ENCODE measurements around the gene C16orf86.
A peak's percentile ranks its signal among the peaks of the same experiment; 100 is the strongest.

Gene C16orf86

DNA sequence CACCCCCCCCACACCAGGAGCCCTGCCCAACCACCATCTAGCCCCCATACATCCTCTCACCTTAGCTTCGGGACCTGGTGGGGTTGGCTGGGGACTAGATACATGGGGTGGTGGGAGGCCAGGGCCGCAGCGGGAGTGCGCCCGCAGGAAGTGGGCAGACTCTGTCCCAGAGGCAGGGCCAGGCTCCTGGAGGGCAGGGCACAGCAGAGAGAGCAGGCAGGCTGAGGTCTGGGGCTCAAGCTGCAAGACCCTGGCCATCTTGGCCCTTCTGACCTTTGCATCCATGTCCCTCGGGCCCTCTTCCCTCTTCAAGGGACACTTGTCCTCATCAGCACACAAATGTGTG, 2.8 kb upstream of the C16orf86 start:
- DNase-seq (ENCODE audit: low read depth): no peak
- no peak for TF ChIP-seq CTCF (conservative IDR thresholded peaks at IDR 0.05; ENCODE audit: low read length)
- H3K4me3 ChIP-seq (ENCODE audit: low read length): no peak overlapping the region

DNA sequence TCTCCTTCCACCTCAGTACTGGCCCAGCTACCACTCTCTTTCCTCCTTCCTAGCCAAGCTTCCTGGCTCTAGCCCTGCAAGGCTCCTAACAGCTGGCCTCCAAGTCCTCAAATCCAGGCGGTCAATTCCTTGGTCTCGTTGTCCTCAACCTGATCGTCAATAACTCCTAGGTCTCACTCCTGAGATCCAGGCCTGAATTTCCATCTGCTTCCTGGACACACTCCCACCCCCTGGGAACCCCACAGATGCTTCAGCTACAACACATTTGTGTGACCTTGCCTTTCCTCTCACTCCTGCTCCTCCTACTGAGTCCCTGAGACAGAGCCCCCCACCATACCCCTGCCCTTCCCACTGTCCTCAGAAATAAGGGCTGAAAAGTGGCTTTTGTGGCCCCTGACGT, 2.4 kb upstream of the C16orf86 start:
- no peak overlapping the region for H3K4me3 ChIP-seq (ENCODE audit: low read length)
- DNase-seq (ENCODE audit: low read depth): no peak
- TF ChIP-seq CTCF (conservative IDR thresholded peaks at IDR 0.05; ENCODE audit: low read length): no peak

DNA sequence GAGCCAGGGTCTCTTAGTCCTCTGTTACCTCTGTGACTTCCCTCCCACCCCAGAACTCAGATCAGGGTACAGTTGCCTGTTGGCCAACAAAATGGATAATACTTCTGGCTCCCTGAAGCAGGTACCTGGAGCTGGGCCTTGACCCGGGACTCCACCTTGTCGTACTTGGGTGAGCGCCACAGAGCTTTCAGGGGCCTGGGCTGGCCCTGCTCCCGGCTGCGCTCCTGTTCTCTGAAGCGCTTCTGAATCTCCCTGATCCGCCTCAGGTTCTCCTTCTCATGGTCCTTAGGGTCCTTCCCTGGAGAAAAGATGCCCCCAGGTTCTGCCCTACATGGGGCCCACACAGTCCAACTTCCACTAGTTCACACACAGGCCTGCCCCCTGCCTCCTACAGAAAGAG, 1.7 kb upstream of the C16orf86 start:
- no peak for DNase-seq (ENCODE audit: low read depth)
- no peak for TF ChIP-seq CTCF (conservative IDR thresholded peaks at IDR 0.05; ENCODE audit: low read length)
- no peak overlapping the region for H3K4me3 ChIP-seq (ENCODE audit: low read length)

DNA sequence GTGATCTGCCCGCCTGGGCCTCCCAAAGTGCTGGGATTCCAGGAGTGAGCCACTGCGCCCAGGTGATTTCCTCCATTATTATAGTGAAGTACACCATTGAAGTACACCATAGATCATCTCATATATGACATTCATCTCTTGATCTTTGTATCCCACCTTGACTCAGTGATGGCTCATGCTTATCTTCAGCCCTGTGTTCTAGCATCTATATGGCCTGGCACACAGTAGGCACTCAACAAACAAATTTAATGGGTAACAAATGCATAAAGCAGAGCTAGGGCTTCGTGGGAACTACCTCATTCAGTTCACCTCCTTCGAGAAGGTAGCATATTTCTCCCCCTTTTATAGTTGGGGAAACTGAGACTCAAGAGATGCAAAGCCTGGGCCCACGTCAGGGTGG, 1.0 kb upstream of the C16orf86 start:
- H3K4me3 ChIP-seq (ENCODE audit: low read length): peak overlapping the region; percentile 64
- no peak for DNase-seq (ENCODE audit: low read depth)
- no peak for TF ChIP-seq CTCF (conservative IDR thresholded peaks at IDR 0.05; ENCODE audit: low read length)

DNA sequence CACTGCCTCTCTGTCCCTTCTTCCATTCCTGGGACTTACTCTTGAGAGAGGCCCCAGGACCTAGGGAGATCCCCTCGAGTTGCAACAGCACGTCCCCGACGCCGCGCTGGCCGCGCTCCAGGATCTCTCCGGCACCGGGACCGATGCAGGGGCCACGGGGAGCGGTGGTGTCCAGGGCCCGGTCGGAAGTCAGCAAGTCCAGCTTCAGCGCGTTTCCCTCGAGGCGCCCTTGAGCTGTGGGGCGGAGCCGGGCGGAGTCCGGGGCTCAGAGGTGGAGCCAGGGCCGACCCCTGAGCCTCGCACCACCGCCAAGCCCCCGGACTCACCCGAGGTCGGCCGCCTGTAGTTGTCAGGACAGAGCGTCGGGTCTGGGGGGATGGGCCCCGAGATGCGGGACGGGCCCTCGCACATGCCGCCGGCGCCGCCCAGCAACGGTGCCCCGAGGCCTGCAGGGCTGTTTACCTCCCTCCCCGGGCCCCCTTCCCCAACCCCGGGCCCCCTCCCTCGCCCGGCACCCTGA, 522 bp upstream of the C16orf86 start:
- no peak for DNase-seq (ENCODE audit: low read depth)
- TF ChIP-seq CTCF (conservative IDR thresholded peaks at IDR 0.05; ENCODE audit: low read length): no peak
- peak overlapping the region; percentile 64 for H3K4me3 ChIP-seq (ENCODE audit: low read length)

- DNase-seq (ENCODE audit: low read depth): no peak
- no peak for TF ChIP-seq CTCF (conservative IDR thresholded peaks at IDR 0.05; ENCODE audit: low read length)
- H3K4me3 ChIP-seq (ENCODE audit: low read length): peak overlapping the region; percentile 64
Measured at GRCh38 chr16:67667453-67667816, 821 bp downstream of the C16orf86 start.

DNA sequence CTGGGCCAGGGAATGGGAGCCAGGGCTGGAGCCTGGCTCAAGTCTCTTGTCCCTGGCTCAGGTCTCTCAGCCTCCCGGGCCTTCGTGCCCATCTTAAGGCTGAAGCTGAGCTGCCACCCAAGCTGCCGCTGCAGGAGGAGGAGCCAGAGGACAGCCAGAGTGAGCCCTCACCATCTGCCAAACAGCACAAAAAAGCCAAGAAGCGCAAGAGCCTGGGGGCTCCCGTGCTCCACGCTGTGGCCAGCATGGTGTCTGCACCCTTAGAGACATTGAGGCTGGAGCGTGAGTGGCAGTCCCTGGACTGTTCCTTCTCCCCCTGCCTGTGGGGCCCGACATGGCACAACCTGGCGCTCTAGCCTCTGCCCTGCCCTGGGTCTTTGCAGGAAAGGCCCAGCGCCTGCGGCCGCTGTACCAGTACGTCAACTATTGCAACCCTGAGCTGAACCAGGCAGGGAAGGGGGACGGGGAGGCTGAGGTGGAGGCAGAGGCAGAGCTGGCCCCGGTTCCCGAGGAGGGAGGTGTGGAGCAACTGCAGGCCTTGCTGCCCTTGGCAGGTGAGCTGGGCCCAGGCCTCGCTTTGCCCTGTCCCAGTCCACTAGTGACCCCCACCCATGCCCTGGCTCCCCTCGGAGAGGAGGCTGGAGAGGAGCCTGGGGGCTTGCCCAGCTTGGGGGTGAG, 1.3 kb downstream of the C16orf86 start:
- peak; percentile 93 for DNase-seq (ENCODE audit: low read depth)
- TF ChIP-seq CTCF (conservative IDR thresholded peaks at IDR 0.05; ENCODE audit: low read length): peak; percentile 92
- H3K4me3 ChIP-seq (ENCODE audit: low read length): peak overlapping the region; percentile 64

Data from AG10803 (cell line).